ENCODE measurements around the gene CTNND1. TPM values are rescaled to one million over a fixed set of nuclear protein-coding genes. Genes with fewer than 3 reads are reported as not detected.
A peak's percentile ranks its signal among the peaks of the same experiment; 100 is the strongest.

The CTNND1 gene
- total and polyA plus RNA-seq, 2 of the 4 experiments (the other 2 are of a cell fraction) = 88.5 to 229 TPM

DNA sequence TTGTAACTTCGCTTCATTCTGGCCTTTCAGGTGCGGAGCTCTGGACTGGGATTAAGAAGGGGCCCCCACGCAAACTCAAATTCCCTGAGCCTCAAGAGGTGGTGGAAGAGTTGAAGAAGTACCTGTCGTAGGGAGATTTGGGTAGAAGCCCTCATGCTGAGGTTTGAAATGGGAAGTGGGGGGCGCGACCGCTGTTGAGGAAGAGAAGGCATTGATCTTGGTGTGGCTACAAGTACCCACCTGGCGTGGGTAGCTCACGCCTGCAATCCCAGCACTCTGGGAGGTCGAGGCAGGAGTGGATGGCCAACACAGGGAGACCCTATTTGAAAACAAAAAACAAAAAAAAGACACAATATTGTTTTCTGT, 19.5 kb upstream of the CTNND1 start:
- H3K14ac ChIP-seq (replicated peaks; ENCODE audit: low read depth, low read length) = peak overlapping the region; percentile 76
- ChIA-PET POLR2A (ENCODE audit: unreplicated experiment) (interaction anchor here (1.2 kb wide), 1 partner anchor 19 kb away, joined by 4 read pairs; no protein-coding TSS in a partner anchor), CTCF (no interaction called here)
- 0% methylated on average over 2 of the region's 10 CpGs; no CpG with 5 or more reads in 1 of the 2 experiments for WGBS, 2 experiments (ENCODE audit: extremely low coverage in 2 of 2, insufficient read length in 1 of 2)
- H4K5ac ChIP-seq (ENCODE audit: low read depth, low read length) = no peak overlapping the region
- peak overlapping the region; percentile 86 for H3K27ac ChIP-seq (ENCODE audit: insufficient read depth, low read length)
- peak overlapping the region; percentile 91 for H3K23ac ChIP-seq (ENCODE audit: low read depth, low read length)
- H3K79me1 ChIP-seq (ENCODE audit: low read depth in 1 of 2, low read length in 2 of 2) = peaks cover 29 to 42% of the 10 kb centered on the region in 2 experiments
- H2AK5ac ChIP-seq (ENCODE audit: low read depth, low read length) = peak overlapping the region; percentile 33
- H3K27me3 ChIP-seq (ENCODE audit: control insufficient read depth, insufficient read depth, low read length) = no peaks in the 10 kb centered on the region
- TF ChIP-seq, protein P1, sequence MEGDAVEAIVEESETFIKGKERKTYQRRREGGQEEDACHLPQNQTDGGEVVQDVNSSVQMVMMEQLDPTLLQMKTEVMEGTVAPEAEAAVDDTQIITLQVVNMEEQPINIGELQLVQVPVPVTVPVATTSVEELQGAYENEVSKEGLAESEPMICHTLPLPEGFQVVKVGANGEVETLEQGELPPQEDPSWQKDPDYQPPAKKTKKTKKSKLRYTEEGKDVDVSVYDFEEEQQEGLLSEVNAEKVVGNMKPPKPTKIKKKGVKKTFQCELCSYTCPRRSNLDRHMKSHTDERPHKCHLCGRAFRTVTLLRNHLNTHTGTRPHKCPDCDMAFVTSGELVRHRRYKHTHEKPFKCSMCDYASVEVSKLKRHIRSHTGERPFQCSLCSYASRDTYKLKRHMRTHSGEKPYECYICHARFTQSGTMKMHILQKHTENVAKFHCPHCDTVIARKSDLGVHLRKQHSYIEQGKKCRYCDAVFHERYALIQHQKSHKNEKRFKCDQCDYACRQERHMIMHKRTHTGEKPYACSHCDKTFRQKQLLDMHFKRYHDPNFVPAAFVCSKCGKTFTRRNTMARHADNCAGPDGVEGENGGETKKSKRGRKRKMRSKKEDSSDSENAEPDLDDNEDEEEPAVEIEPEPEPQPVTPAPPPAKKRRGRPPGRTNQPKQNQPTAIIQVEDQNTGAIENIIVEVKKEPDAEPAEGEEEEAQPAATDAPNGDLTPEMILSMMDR (conservative IDR thresholded peaks at IDR 0.05; ENCODE audit: low read depth, low read length) = no peak
- TF ChIP-seq RAD21 (IDR thresholded peaks at IDR 0.05; ENCODE audit: low read length) (no peak), MXI1 (IDR thresholded peaks at IDR 0.05; ENCODE audit: borderline replicate concordance, low read depth, low read length) (no peak), MAZ (IDR thresholded peaks at IDR 0.05; ENCODE audit: borderline replicate concordance, low read depth, low read length) (no peak), POLR2A (IDR thresholded peaks at IDR 0.05; ENCODE audit: low read depth, low read length) (no peak), RCOR1 (IDR thresholded peaks at IDR 0.05; ENCODE audit: insufficient replicate concordance, low read length) (no peak), NFE2L2 (IDR thresholded peaks at IDR 0.05; ENCODE audit: low read depth, low read length) (no peak), MAFK (IDR thresholded peaks at IDR 0.05; ENCODE audit: low read depth, low read length) (no peak), CHD1 (IDR thresholded peaks at IDR 0.05; ENCODE audit: low read depth, low read length) (no peak)
- TF ChIP-seq, protein P2, sequence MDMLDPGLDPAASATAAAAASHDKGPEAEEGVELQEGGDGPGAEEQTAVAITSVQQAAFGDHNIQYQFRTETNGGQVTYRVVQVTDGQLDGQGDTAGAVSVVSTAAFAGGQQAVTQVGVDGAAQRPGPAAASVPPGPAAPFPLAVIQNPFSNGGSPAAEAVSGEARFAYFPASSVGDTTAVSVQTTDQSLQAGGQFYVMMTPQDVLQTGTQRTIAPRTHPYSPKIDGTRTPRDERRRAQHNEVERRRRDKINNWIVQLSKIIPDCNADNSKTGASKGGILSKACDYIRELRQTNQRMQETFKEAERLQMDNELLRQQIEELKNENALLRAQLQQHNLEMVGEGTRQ (IDR thresholded peaks at IDR 0.05; ENCODE audit: low read depth, low read length) = no peak
- dilution Hi-C loops (cut with HindIII; ENCODE audit: low sequenced_read_pairs, unreplicated experiment) (no loop called here), intact Hi-C loops (cut with micrococcal nuclease) (loop anchor here (5.0 to 10.0 kb wide), 2 partner anchors 543 to 770 kb away; no protein-coding TSS in a partner anchor), in situ Hi-C loops (cut with MboI; ENCODE audit: low sequenced_read_pairs) (loop anchor here (10.0 kb wide), 1 partner anchor 773 kb away; no protein-coding TSS in a partner anchor)
- H2BK15ac ChIP-seq (ENCODE audit: low read depth, low read length) = no peak overlapping the region
- H3K9me1 ChIP-seq (ENCODE audit: insufficient read depth, low read length) = 0 out of 2 replicates have a peak, but pooled peaks cover 3% of the 10 kb centered on the region
- no peak overlapping the region for H2BK20ac ChIP-seq (ENCODE audit: low read depth, low read length)
- peak overlapping the region; percentile 94 for H2AFZ ChIP-seq (replicated peaks; ENCODE audit: low read length, poor library complexity)
- H3K36me3 ChIP-seq (ENCODE audit: control insufficient read depth, insufficient read depth, low read length) = peaks cover 42% of the 10 kb centered on the region
- H4K91ac ChIP-seq (ENCODE audit: insufficient read depth, low read depth, low read length) = peak overlapping the region; percentile 77
- H3K9me3 ChIP-seq (ENCODE audit: control insufficient read depth, insufficient read depth, low read length) = no peaks in the 10 kb centered on the region
- no peak overlapping the region for H3K18ac ChIP-seq (ENCODE audit: low read depth, low read length)
- H2BK120ac ChIP-seq (ENCODE audit: low read depth, low read length) = 0 out of 2 replicates have a peak overlapping the region, but pooled peaks have one; percentile 17
- H3K4ac ChIP-seq (ENCODE audit: low read depth, low read length) = peak overlapping the region; percentile 92
- peak overlapping the region; percentile 83 for H3K56ac ChIP-seq (ENCODE audit: extremely low read depth, insufficient read depth, low read length)
- H4K8ac ChIP-seq (ENCODE audit: low read depth in 2 of 2, low read length in 2 of 2) = peak overlapping the region; percentile 76 to 99
- ATAC-seq (ENCODE audit: low read depth) = no peak
- peak overlapping the region; percentile 80 for H3K9ac ChIP-seq (ENCODE audit: low read depth, low read length)
- peak overlapping the region; percentile 75 for H2BK5ac ChIP-seq (ENCODE audit: low read depth, low read length, poor library complexity, severe bottlenecking)
- peak overlapping the region; percentile 63 for H3K4me3 ChIP-seq (ENCODE audit: insufficient read depth, low read depth, low read length)
- H4K20me1 ChIP-seq (ENCODE audit: insufficient read depth, low read length) = no peaks in the 10 kb centered on the region
- BruUV-seq (replicated peaks) = TSS peak; percentile 52
- H3K4me2 ChIP-seq (ENCODE audit: low read depth, low read length) = peak overlapping the region; percentile 97
- peak overlapping the region; percentile 98 for H2AK9ac ChIP-seq (replicated peaks; ENCODE audit: low read depth, low read length, poor library complexity)
- no peak for DNase-seq
- H3K4me1 ChIP-seq (ENCODE audit: control insufficient read depth, insufficient read depth, low read length) = peaks cover 2% of the 10 kb centered on the region; the same call in 1 of the 2 replicates

Measured in IMR-90 (cell line).